ENCODE results near the gene RIMBP2.

The RIMBP2 gene

GRCh38 chr12:130680451-130680990 lies 35.6 kb downstream of the RIMBP2 start:
- no peak for DNase-seq

GRCh38 chr12:130677957-130678558 lies 38.0 kb downstream of the RIMBP2 start:
- no peak for DNase-seq

GRCh38 chr12:130675791-130676190 lies 40.3 kb downstream of the RIMBP2 start:
- DNase-seq, result no peak

- no peak for DNase-seq
These were observed 41.0 kb downstream of the RIMBP2 start for GRCh38 chr12:130675121-130675520.

GRCh38 chr12:130674676-130675075 lies 41.4 kb downstream of the RIMBP2 start:
- no peak for DNase-seq

- no peak for DNase-seq
These were observed 42.9 kb downstream of the RIMBP2 start for GRCh38 chr12:130673036-130673705.

GRCh38 chr12:130672089-130672820 lies 43.8 kb downstream of the RIMBP2 start:
- peak; percentile 55 for DNase-seq

- peak; percentile 69 for DNase-seq
These were observed 44.5 kb downstream of the RIMBP2 start for GRCh38 chr12:130671556-130671955.

- DNase-seq, result no peak
These were observed 46.3 kb downstream of the RIMBP2 start for GRCh38 chr12:130669797-130670196.

- DNase-seq, result no peak
These were observed 46.9 kb downstream of the RIMBP2 start for GRCh38 chr12:130669205-130669557.

GRCh38 chr12:130668286-130669204 lies 47.6 kb downstream of the RIMBP2 start:
- DNase-seq, result no peak

- DNase-seq, result no peak
These were observed 48.6 kb downstream of the RIMBP2 start for GRCh38 chr12:130667421-130667960.

- DNase-seq, result no peak
These were observed 49.5 kb downstream of the RIMBP2 start for GRCh38 chr12:130666645-130667044.

- DNase-seq, result no peak
These were observed 50.3 kb downstream of the RIMBP2 start for GRCh38 chr12:130665753-130666152.

GRCh38 chr12:130664772-130665171 lies 51.3 kb downstream of the RIMBP2 start:
- no peak for DNase-seq

GRCh38 chr12:130664252-130664651 lies 51.8 kb downstream of the RIMBP2 start:
- DNase-seq, result no peak

GRCh38 chr12:130663514-130663913 lies 52.6 kb downstream of the RIMBP2 start:
- DNase-seq, result no peak

GRCh38 chr12:130661486-130662255 lies 54.4 kb downstream of the RIMBP2 start:
- DNase-seq, result no peak

- DNase-seq, result no peak
These were observed 55.0 kb downstream of the RIMBP2 start for GRCh38 chr12:130661059-130661458.

- peak; percentile 42 for DNase-seq
These were observed 57.8 kb downstream of the RIMBP2 start for GRCh38 chr12:130658145-130658911.

GRCh38 chr12:130656411-130656810 lies 59.7 kb downstream of the RIMBP2 start:
- no peak for DNase-seq

Data from retina (tissue), 1 donor.